GM18519 (cell line): ENCODE results near the gene CALU.
A peak's percentile ranks its signal among the peaks of the same experiment; 100 is the strongest.

Experiments used
- ATAC-seq: cut with Tn5 transposase; IDR thresholded peaks from one replicate; pipeline ENCODE4 v1.9.1; 2021; ENCODE audit warnings: mild to moderate bottlenecking, moderate library complexity; ENCODE audit not compliant: unreplicated experiment, low FRiP score

CALU gene

GRCh38 chr7:128781126-128781525, 42.0 kb downstream of the CALU start:
- ATAC-seq, result no peak

DNA sequence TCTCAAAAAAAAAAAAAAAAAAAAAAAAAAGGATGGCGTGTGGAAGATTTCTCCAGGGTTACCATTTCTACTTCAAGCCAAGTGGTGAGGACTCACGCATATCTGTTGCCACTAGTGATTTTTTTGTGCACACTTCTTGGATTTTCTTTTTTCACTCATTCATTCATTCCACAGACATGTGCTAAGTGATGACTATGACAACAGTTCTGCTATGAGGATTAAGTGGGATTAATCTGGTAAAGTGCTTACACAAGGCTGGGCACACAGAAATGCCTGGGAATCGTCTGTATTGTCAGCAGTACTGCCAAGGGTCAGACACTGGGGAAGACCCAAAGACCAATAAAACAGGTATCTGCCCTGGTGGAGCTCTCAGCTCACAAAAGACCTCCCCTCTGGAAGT, 42.7 kb downstream of the CALU start:
- no peak for ATAC-seq

DNA sequence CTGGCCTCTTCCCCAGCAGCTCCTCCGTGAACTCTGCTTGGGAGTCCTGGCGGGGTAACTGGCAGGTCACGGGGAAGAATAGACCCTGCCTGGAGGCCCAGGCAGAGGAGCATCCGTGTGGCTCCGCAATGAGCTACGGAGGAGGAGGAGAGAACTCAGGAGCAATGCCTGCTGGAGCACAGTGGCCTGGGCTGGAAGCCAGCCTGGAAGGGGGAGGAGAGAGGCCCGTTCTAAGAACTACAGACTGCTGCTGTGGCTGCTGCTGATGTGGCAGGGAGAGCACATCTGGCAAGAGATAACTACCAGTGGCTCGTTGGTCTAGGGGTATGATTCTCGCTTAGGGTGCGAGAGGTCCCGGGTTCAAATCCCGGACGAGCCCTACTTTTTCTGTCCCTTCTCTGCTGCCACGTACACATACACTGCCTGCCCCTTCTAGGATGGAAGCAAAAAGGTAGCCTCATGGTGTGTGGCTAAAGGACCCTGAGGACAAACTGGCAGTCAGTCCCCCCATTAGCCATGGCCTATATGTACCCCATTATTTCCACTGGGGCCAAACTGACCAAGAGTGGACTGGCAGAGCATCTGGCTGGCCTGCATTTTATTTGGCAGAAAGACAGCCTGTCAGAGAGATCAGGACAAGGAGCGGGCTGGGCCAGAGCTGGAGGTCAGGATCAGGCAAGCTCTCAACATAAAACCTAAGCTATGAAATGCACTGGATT, 44.1 kb downstream of the CALU start:
- no peak for ATAC-seq

GRCh38 chr7:128785738-128786137, 46.6 kb downstream of the CALU start:
- no peak for ATAC-seq

- no peak for ATAC-seq
These were observed 49.6 kb downstream of the CALU start for GRCh38 chr7:128788446-128789412.

- ATAC-seq, result no peak
These were observed 51.3 kb downstream of the CALU start for GRCh38 chr7:128790315-128791041.

DNA sequence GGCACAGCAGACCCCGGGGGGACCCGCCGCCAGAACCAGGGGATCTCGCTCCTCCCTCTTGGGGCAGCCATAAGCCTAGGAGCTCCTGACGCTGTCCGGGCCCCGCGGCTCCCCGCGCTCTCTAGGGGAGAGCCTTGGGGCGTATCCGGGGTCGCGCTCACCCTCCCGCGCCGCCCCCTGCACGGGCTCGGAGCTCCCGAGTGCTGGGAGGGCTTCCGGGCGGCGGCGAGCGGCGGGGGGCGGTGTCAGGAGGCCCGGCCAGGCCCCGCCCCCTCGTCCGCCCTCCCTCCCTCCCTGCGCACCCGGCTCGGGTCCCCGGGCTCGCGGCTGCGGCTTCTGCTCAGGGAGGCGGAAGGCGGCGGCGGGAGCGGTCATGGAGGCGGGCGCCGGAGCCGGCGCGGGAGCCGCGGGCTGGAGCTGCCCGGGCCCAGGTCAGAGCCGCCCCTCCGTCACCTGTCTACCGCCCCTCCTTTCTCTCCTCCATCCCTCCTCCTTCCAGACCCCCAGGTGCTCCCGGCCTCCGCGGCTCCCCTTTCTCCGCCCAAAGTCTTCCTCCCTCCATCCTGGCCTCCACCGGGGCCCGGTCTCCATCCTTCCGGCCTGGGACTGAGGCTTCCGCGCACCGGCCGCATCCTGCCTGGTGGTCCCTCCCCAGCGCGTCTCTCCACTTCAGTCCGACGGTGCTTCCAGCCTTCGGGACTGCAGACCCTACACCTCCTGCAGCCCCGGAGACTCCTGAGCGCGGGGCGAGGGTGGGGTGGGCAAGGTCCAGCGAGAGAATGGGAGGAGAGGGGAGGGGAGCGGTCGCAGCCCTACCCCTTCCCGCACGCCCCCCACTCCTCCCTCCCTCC, 52.2 kb downstream of the CALU start, which contains the start of gene CCDC136:
Gene CCDC136, plus strand, starts transcription at position 848 of the 851 bp plus-strand sequence. CDS start 444 bp downstream, outside the sequence.
- peak; percentile 58 for ATAC-seq

DNA sequence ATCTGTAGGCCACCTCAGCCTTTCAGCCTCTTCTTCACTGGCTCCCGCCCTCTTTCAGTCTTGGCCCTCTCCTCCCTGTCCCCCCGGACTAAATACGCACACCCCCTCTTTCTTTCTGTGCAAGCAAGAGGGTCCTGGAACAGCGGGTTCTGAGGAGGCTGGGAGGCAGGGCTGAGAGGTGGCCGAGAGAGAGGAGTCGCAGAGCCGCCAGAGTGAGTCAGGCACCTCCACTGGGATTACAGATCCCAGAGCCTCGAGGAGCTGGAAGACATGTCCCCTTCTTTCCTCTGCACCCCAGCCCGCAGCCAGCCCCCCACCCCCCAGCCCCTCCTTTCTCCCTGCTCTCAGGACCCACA, 52.8 kb downstream of the CALU start:
- no peak for ATAC-seq

GRCh38 chr7:128792471-128793180, 53.5 kb downstream of the CALU start:
- no peak for ATAC-seq

- no peak for ATAC-seq
These were observed 54.0 kb downstream of the CALU start for GRCh38 chr7:128793181-128793547.

- no peak for ATAC-seq
These were observed 54.9 kb downstream of the CALU start for GRCh38 chr7:128794020-128794419.

- no peak for ATAC-seq
These were observed 55.3 kb downstream of the CALU start for GRCh38 chr7:128794436-128794835.

DNA sequence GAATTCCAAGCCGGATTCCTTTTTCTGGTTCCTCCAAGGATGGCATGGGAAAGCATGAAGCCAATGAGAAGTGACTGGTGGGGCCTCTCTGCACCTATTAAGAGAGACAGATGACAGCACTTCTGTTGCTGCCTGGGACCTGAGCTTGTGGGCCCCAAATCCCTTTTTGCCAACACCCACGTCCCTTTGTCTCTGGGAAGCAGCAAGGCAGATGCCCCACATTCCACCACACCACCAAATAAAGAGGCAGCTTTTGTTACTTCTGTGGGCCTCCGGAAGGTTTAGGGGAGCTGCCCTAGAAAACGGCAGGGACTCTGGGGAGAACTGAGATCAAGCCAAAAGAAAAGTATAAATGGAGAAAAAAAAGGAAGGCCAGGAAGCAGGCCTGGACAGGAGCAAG, 56.0 kb downstream of the CALU start:
- ATAC-seq, result no peak

DNA sequence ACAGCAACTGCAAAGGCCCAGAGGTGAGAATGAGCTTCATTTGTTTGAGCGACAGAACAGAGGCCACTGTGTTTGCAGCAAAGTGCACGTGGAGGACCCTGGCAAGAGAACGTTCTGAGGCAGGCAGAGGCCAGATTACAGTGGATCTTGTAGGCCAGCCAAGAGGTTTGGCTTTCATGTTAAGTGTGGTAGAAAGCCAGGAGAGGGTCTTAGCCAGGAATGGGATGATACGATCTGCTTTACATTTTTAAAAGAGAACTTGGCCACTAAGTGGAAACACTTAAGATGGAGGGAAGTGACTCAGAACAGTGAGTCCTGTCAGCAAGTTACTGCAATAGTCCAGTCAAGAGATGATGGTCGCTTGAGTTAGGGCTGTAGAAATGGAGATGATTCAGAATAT, 57.2 kb downstream of the CALU start:
- ATAC-seq, result no peak

DNA sequence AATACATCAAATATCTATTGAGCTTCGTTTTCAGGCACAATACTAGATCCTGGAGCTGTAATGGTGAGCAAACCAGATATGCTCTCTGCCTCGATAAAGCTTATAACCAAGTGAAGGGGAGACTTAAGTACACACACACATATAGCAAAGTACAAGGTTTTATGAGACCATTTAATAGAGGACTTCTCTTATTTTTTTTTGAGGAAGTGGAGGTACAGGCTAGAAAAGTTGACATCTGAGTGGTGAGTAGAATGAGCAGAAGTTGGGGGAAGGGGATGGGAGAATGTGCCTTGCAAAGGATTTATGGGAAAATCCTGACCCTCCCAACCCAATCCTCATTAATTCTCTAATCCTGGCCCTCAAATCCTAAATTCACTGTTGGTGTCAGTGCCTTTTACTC, 60.3 kb downstream of the CALU start:
- no peak for ATAC-seq

DNA sequence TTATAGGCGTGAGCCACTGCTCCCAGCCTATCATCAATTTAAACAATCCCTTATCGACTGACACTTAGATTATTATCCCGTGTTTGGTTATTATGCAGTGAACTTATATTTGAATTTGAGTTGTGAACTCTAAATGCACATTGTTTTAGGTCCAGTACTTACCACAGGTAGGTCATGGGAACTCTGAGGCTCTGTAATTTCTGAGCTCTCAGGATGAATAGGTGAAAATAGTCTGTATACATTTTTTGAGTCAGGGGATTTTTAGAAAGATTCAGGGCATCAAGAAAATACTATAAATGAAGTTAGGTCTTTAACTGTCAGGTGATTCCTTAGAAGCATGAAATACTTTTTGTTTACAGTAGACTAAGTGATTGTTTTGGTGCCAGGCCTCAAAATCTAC, 61.4 kb downstream of the CALU start:
- no peak for ATAC-seq

DNA sequence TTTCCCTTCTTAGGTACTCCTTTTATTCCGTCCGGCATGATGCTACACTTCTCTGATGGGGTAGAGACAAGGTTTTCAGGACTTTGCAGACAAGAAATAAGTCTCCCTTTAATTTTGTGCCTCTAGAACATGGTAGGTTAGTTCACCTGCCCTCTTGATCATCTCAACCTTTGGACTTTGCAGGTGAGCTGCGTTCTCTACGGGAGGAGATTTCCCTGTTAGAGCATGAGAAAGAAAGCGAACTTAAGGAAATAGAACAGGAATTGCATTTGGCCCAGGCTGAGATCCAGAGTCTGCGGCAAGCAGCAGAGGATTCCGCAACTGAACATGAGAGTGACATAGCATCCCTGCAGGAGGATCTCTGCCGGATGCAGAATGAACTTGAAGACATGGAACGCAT, 61.8 kb downstream of the CALU start:
- no peak for ATAC-seq

DNA sequence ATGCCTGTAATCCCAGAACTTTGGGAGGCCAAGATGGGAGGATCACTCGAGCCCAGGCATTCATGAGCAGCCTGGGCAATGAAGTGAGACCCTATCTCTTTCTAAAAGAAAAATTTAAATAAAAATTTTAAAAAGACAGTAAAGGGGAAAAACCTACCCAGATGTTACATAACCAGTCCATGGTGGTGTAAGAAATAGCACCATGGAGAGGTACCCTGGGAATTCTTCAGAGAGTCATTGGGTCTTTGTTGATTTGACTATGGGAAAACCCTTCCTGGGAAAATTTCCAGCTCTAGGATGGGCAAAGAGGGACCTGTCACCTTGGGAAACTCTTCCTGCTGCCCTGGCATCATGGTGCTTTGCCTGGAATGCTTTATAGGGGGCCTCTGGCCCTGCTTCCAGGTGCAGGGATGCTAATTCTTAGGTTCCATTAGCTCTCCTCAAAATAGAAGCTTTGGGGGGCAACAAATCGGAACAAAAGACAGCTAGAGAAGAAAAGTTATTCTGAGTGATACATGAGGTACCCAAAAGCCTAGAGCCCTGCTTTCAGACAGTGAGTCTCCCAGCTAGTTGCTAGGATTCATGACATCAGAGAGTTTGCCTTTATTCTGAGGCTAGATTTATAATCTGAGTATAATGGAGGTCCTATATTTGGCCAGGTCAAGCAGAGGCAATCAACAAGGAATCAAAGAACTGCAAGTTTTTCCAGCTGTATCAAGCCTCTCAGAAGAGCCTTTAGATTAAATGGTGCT, 62.7 kb downstream of the CALU start:
- ATAC-seq, result no peak

GRCh38 chr7:128804484-128804883, 65.3 kb downstream of the CALU start:
- ATAC-seq, result no peak
